MV-4-11 (cell line): Measurements from ENCODE around the gene RNFT2.
"Not testable (repeated sequence)": the region's sequence is repeated elsewhere in the genome, so short reads cannot be mapped to it uniquely, and the experiment has no call there.

ENCODE experiments used
- DNase-seq: peaks from one replicate; lab custom pipeline; 2025; lab: John Stamatoyannopoulos, UW

The RNFT2 gene

DNA sequence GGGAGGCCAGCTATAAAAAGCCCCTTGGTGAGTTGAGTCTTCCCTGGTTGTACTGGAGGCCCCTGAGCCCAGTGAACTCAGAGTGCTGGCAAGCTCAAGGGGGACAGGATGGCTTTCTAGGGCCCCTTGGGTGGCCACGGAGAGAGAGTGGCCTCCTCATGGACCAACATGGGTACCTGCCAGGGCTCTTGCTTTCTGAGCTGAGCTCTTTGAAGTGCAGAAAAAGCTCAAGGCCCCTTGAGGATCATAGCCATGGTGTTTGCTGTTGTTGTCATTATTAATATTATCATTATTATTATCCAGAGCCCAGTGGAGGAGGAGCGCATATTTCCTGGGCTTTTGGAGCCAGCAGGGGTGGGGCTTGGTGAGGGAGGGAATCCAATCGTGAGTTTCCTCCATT lies 6.7 kb downstream of the RNFT2 start:
- DNase-seq = no peak

- no peak for DNase-seq
Observed at GRCh38 chr12:116745554-116745953, 7.4 kb downstream of the RNFT2 start.

DNA sequence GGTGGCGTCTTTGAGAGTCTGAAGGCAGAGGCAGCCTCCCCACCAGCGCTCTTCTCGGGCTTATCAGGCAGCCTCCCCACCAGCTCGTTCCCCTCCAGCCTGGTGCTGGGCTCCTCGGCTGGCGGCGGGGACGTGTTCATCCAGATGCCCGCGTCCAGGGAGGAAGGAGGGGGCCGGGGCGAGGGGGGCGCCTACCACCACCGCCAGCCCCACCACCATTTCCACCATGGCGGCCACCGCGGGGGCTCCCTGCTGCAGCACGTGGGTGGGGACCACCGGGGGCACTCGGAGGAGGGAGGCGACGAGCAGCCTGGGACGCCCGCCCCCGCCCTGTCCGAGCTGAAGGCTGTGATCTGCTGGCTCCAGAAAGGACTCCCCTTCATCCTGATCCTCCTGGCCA lies 11.8 kb downstream of the RNFT2 start:
- DNase-seq = no peak

GRCh38 chr12:116750298-116750697 lies 12.2 kb downstream of the RNFT2 start:
- no peak for DNase-seq

DNA sequence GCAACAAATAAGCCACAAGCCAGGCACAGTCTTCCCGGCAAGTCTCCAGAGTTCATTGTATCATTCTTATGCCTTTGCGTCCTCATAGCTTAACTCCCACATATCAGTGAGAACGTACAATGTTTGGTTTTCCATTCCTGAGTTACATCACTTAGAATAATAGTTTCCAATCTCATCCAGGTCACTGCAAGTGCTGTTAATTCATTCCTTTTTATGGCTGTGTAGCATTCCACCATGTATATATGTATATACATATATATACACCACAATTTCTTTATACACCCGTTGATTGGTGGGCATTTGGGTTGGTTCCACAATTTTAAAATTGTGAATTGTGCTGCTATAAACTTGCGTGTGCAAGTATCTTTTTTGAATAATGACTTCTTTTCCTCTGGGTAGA lies 16.0 kb downstream of the RNFT2 start:
- DNase-seq = not testable (repeated sequence)

- not testable (repeated sequence) for DNase-seq
Observed at GRCh38 chr12:116754783-116755182, 16.7 kb downstream of the RNFT2 start.

- DNase-seq = no peak
Observed at GRCh38 chr12:116759783-116760621, 21.9 kb downstream of the RNFT2 start.

GRCh38 chr12:116760622-116761020 lies 22.5 kb downstream of the RNFT2 start:
- DNase-seq = no peak

- no peak for DNase-seq
Observed at GRCh38 chr12:116761499-116761898, 23.4 kb downstream of the RNFT2 start.

DNA sequence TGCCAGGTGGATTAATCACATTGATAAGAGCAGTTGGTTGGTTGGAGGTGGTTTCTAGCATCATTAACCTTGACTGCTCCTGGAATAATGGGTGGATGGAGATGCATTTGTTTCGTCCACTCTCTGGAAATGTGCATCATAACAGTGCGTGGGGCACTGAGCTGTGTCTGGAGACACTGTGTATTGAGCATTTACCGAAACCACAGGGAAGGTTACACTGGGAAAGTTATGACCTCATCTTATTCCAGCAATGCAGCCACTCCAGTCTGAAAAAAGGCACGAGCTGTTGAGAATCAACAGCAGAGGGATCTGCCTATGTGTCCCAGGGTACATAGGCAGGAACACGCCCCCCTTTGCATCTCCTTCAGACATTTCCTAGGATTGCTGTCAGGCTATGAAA lies 27.2 kb downstream of the RNFT2 start:
- DNase-seq = no peak

DNA sequence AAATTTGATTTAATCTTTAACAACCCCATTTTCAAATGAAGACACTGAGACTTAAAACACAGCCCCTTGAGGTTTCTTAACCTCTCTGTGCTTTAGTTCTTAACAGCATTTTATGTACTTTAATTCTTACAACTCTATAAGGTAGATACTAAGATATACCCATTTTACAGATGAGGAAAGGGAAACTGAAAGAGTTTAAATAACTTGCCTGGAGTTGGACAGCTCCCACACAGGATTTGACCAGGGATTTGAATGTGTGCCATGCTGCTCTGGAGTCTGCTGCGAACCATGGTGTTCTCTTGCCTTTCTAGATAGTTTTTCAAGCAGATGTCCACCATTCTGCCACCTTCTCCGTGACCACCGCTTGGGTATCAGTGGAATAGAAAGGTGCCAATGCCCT lies 28.2 kb downstream of the RNFT2 start:
- no peak for DNase-seq

DNA sequence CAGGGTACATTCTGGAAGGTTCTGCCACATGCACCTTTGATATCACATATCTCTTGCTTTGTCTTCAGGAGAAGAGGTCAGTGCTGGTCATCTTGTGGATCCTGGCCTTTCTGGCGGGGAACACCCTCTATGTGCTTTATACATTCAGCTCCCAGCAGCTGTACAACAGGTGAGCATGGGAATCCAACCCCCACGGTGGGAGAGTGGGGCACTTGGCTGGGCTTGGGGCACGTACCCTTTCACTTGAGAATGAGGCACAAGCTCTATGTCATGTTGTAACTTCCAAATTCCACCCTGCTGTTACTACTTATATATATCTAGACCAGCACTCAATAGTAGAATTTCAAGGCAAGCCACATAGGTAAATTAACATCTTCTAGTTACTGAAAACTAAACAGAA lies 28.6 kb downstream of the RNFT2 start:
- no peak for DNase-seq

GRCh38 chr12:116771651-116772050 lies 33.5 kb downstream of the RNFT2 start:
- DNase-seq = no peak

- DNase-seq = no peak
Observed at GRCh38 chr12:116773276-116773731, 35.2 kb downstream of the RNFT2 start.

DNA sequence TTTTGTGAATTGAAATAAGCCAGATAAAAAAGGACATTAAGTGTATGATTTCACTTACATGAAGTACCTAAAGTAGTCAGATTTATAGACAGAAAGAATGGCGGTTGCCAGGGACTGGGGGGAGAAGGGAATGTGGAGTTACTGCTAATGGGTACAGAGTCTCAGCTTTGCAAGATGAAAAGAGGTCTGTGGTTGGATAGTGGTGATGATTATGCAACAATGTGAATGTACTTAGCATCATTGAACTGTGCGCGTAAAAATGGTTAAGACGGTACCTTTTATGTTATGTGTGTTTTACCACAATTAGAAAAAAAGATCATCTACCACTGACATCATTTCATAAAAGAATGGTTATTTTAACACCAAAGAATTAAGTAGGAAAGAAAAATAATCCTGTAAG lies 35.9 kb downstream of the RNFT2 start:
- no peak for DNase-seq

DNA sequence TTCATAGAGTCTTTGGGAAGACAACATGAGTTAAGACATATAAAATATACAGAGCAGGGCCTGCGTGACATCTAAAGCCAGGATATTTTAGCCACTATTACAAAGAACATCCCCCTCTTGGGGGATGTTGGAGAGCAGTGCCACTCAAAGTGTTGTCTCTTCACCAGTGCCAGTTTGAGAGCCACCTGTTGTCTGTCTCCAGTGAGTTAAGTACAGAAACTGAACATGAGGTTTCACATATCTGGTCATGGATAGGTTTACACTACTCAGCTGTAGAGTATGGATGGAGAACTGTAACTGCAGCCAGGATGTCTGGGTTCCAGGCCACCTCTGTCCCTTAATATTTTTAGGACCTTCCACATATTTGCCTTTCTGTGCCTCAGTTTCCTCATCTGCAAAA lies 39.1 kb downstream of the RNFT2 start:
- no peak for DNase-seq

DNA sequence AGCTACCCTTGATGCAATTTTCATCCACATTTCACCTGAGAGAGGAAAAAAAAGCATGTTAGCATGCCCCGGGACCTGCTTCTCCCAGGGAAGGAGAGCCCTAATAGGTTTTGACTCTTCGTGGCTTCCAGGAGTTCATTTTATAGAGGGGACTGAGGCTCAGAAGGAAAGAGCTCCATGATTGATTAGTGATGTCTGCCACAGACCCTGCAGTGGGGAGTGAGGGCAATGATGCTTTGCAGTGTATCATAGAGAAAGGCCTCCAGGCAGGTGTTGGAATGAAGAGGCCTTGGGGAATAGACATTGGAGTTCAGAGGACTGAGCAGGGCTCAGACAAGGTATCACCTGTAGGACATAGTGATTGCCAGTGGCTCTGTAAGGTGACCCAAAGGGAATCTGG lies 41.5 kb downstream of the RNFT2 start:
- DNase-seq = no peak

DNA sequence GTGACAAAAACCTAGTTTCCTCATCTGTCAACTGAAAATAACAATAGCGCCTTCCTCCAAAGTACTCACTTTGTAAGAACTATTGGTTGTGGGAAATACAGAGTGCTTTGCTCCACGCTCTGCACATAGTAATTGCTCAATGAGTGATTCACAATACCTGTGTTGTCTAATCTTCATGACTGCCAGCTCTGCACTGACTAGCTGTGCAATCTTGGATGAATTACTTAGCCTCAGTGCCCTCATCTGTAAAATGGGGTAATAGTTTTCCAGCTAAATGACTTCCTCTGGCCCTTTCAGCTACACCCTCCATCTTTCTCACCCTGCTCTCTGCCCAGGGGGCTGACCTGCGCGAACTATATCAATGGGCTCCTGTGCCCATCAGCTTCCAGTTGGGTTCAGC lies 42.8 kb downstream of the RNFT2 start:
- no peak for DNase-seq

- DNase-seq = no peak
Observed at GRCh38 chr12:116783525-116784237, 45.6 kb downstream of the RNFT2 start.

DNA sequence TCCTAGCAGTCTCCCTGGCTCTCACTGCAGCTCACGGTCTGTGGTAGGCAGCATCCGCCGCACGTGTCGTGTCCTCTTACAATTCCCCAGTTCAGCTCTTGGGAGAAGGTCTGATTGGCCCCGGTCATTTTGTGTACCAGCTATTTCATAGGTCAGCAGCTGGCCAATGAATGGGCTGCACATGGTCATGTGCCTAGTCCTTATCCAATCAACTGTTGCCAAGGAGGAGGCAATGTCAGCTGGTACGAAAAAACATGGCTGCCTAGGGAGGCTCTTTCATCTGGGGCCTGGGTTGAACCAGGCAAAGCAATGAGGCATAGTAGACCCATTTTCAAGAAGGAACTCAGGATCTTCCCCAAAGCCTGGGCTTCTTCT lies 46.1 kb downstream of the RNFT2 start:
- no peak for DNase-seq

- not testable (repeated sequence) for DNase-seq
Observed at GRCh38 chr12:116789562-116789961, 51.4 kb downstream of the RNFT2 start.

GRCh38 chr12:116790066-116790465 lies 52.0 kb downstream of the RNFT2 start:
- no peak for DNase-seq

GRCh38 chr12:116792403-116792802 lies 54.3 kb downstream of the RNFT2 start:
- no peak for DNase-seq
